ENCODE data around the gene SLC6A20.
A peak's percentile ranks its signal among the peaks of the same experiment; 100 is the strongest.

GRCh38 chr3:45793482-45794176, 2.7 kb downstream of the SLC6A20 start:
- 0 out of 2 replicates have a peak, but pooled peaks have one; percentile 10 for TF ChIP-seq CTCF (conservative IDR thresholded peaks at IDR 0.05; ENCODE audit: low read length)
- TF ChIP-seq EZH2phosphoT487 (IDR thresholded peaks at IDR 0.05; ENCODE audit: borderline replicate concordance, low read depth, low read length), result no peak

Measured in OCI-LY7 (cell line).